SK-N-SH (cell line): ENCODE measurements around the gene PIGZ. TPM values are rescaled to one million over a fixed set of nuclear protein-coding genes. Genes with fewer than 3 reads are reported as not detected.

Experiments used
- CTCF ChIA-PET: fragments of 300-600, 350-600 bp; formaldehyde crosslinking; extraction: SDS; loops from one replicate; lab custom pipeline; 2021; lab: Yijun Ruan, JAX
- POLR2A ChIA-PET: fragments of 350-600 bp; sonication (Branson Sonifier 250); formaldehyde crosslinking; extraction: SDS; loops from one replicate; lab custom pipeline; 2020; ENCODE audit warnings: antibody characterized with exemption, inconsistent platforms; lab: Yijun Ruan, JAX
- DNase-seq: peaks from one replicate; pipeline ENCODE4 v3.0.0; 2012
- H2AFZ ChIP-seq: fragments of 200-600 bp; sonication (generic); 2 replicates; pipeline ENCODE4 v1.8.1; 2016; ENCODE audit warnings: antibody characterized with exemption, mild to moderate bottlenecking, low read depth
- H3F3A ChIP-seq: fragments of 200-600 bp; sonication (generic); replicated peaks from 2 replicates; pipeline ENCODE3; 2016; ENCODE audit warnings: antibody characterized with exemption, mild to moderate bottlenecking; ENCODE audit not compliant: insufficient read depth
- H3K27ac ChIP-seq, 2 experiments: fragments of 200-500 bp in 1 of 2; fragments of 200-600 bp in 1 of 2; sonication (Bioruptor generic) in 1 of 2; sonication (generic), shearing (Covaris generic) in 1 of 2; 2 replicates each; pipeline versions ENCODE4 v1.5.1 to v1.6.1; 2014 to 2016; ENCODE audit warnings: low read depth in 2 of 2, inconsistent platforms in 1 of 2, low read length in 1 of 2, mild to moderate bottlenecking in 1 of 2, mixed read lengths in 1 of 2
- H3K27me3 ChIP-seq: fragments of 200-600 bp; sonication (generic), shearing (Covaris generic); 2 replicates; pipeline ENCODE4 v1.6.1; 2016; ENCODE audit warnings: mixed run types; ENCODE audit not compliant: insufficient read depth
- H3K36me3 ChIP-seq, 2 experiments: fragments of 200-500 bp in 1 of 2; fragments of 200-600 bp in 1 of 2; sonication (Bioruptor generic) in 1 of 2; sonication (generic) in 1 of 2; replicated peaks in 1 of 2; 2 replicates each; pipeline versions ENCODE3 to v1.5.1; 2014 to 2016; ENCODE audit warnings: low read length in 1 of 2, mild to moderate bottlenecking in 1 of 2; ENCODE audit not compliant: insufficient read depth in 2 of 2, control insufficient read depth in 1 of 2
- H3K4me1 ChIP-seq, 2 experiments: fragments of 200-500 bp in 1 of 2; fragments of 200-600 bp in 1 of 2; sonication (Bioruptor generic) in 1 of 2; sonication (generic), shearing (Covaris generic) in 1 of 2; 2 replicates each; pipeline versions ENCODE4 v1.5.1 to v1.6.1; 2014 to 2016; ENCODE audit warnings: low read depth in 1 of 2, low read length in 1 of 2, mixed run types in 1 of 2; ENCODE audit not compliant: insufficient read depth in 2 of 2, control insufficient read depth in 1 of 2
- H3K4me2 ChIP-seq: fragments of 200-600 bp; sonication (generic), shearing (Covaris generic); 2 replicates; pipeline ENCODE4 v1.6.1; 2017; ENCODE audit warnings: mixed run types
- H3K4me3 ChIP-seq, 2 experiments: fragments of 200-500 bp in 1 of 2; fragments of 200-600 bp in 1 of 2; sonication (Bioruptor generic) in 1 of 2; sonication (generic), shearing (Covaris generic) in 1 of 2; 2 replicates each; pipeline versions ENCODE4 v1.5.1 to v1.8.1; 2014 to 2016; ENCODE audit warnings: low read depth in 2 of 2, inconsistent platforms in 1 of 2, low read length in 1 of 2, mild to moderate bottlenecking in 1 of 2, mixed read lengths in 1 of 2, moderate library complexity in 1 of 2
- H3K79me2 ChIP-seq: fragments of 200-600 bp; sonication (generic); 2 replicates; pipeline ENCODE4 v1.8.1; 2017; ENCODE audit warnings: mild to moderate bottlenecking; ENCODE audit not compliant: insufficient read depth
- H3K9ac ChIP-seq: fragments of 200-600 bp; sonication (generic); 2 replicates; pipeline ENCODE4 v1.6.1; 2017; ENCODE audit warnings: mixed run types
- H3K9me2 ChIP-seq: fragments of 200-600 bp; sonication (generic); 2 replicates; pipeline ENCODE4 v1.6.1; 2017; ENCODE audit warnings: mixed run types
- H3K9me3 ChIP-seq: fragments of 200-600 bp; sonication (generic); 2 replicates; pipeline ENCODE4 v1.6.1; 2017; ENCODE audit warnings: mixed run types, mild to moderate bottlenecking, moderate library complexity
- H4K20me1 ChIP-seq: fragments of 200-600 bp; sonication (generic); 2 replicates; pipeline ENCODE4 v1.6.1; 2017; ENCODE audit warnings: mild to moderate bottlenecking, mixed run types; ENCODE audit not compliant: insufficient read depth
- CHD2 ChIP-seq: fragments of 150-350 bp; IDR thresholded peaks from 2 replicates; pipeline ENCODE4 v1.6.1; 2018; ENCODE audit warnings: low read length; ENCODE audit not compliant: partially characterized antibody
- EP300 ChIP-seq, 2 experiments: IDR thresholded peaks; 2 replicates each; pipeline versions ENCODE4 v1.4.0 to v1.6.1; 2012; ENCODE audit warnings: borderline replicate concordance in 1 of 2, low read depth in 1 of 2, low read length in 1 of 2
- FOSL2 ChIP-seq: IDR thresholded peaks from 2 replicates; pipeline ENCODE4 v1.4.0; 2012; ENCODE audit warnings: low read depth, mild to moderate bottlenecking, moderate library complexity, borderline replicate concordance
- FOXM1 ChIP-seq: IDR thresholded peaks from 2 replicates; pipeline ENCODE4 v1.4.0; 2012; ENCODE audit warnings: low read depth, mild to moderate bottlenecking
- GATA2 ChIP-seq: sonication (generic); formaldehyde crosslinking; IDR thresholded peaks from 2 replicates; pipeline ENCODE4 v1.5.0; 2020; ENCODE audit warnings: mild to moderate bottlenecking, missing genetic modification reagents
- JUND ChIP-seq: IDR thresholded peaks from 2 replicates; pipeline ENCODE4 v1.4.0; 2012
- MEF2A ChIP-seq: IDR thresholded peaks from 2 replicates; pipeline ENCODE4 v1.4.0; 2012; ENCODE audit warnings: low read depth, borderline replicate concordance
- MXI1 ChIP-seq: IDR thresholded peaks from 2 replicates; pipeline ENCODE4 v1.6.1; 2012; ENCODE audit warnings: mild to moderate bottlenecking, low read depth, low read length, improper control_type of control experiment
- NFIC ChIP-seq: IDR thresholded peaks from 2 replicates; pipeline ENCODE4 v1.4.0; 2012; ENCODE audit warnings: borderline replicate concordance
- NRF1 ChIP-seq: IDR thresholded peaks from 2 replicates; pipeline ENCODE4 v1.6.1; 2012; ENCODE audit warnings: low read depth, mild to moderate bottlenecking, low read length
- POLR2AphosphoS5 ChIP-seq: IDR thresholded peaks from 2 replicates; pipeline ENCODE4 v1.6.1; 2012; ENCODE audit warnings: low read depth, low read length
- RCOR1 ChIP-seq: fragments of 150-350 bp; IDR thresholded peaks from 2 replicates; pipeline ENCODE4 v1.6.1; 2017; ENCODE audit warnings: antibody characterized with exemption, low read length
- SIN3A ChIP-seq: IDR thresholded peaks from 2 replicates; pipeline ENCODE4 v1.6.1; 2012; ENCODE audit warnings: low read depth, mild to moderate bottlenecking, low read length, moderate library complexity, borderline replicate concordance
- SMC3 ChIP-seq: IDR thresholded peaks from 2 replicates; pipeline ENCODE4 v1.6.1; 2012; ENCODE audit warnings: low read depth, low read length, improper control_type of control experiment
- TAF1 ChIP-seq: IDR thresholded peaks from 2 replicates; pipeline ENCODE4 v1.6.1; 2012; ENCODE audit warnings: low read depth, mild to moderate bottlenecking, low read length, moderate library complexity, borderline replicate concordance
- TCF12 ChIP-seq: IDR thresholded peaks from 2 replicates; pipeline ENCODE4 v1.4.0; 2012
- WGBS: methylation state at CpG from one replicate; pipeline ENCODE4 v1.1.6; 2017; ENCODE audit warnings: low lambda C conversion rate; 5-methylcytosine and 5-hydroxymethylcytosine counted together
- polyA plus RNA-seq, 3 experiments: library from polyadenylated mRNA; depleted of rRNA; stranded (reverse); fragments of >200 nt; gene quantifications; 2 replicates each; pipeline ENCODE4 v1.2.3, GENCODE V29; 2012
- TF ChIP-seq, protein P1 (sequence below): fragments of 150-350 bp; IDR thresholded peaks from 2 replicates; pipeline ENCODE4 v1.6.1; 2017; ENCODE audit warnings: antibody characterized with exemption, low read length, low read depth, borderline replicate concordance
- TF ChIP-seq, protein P2 (sequence below): IDR thresholded peaks from 2 replicates; pipeline ENCODE4 v1.4.0; 2012; ENCODE audit warnings: low read depth, borderline replicate concordance
- TF ChIP-seq, protein P3 (sequence below): IDR thresholded peaks from 2 replicates; pipeline ENCODE4; 2012

Gene PIGZ
- polyA plus RNA-seq, 1 of the 3 experiments (the other 2 are of a cell fraction), result 5.0 TPM

DNA sequence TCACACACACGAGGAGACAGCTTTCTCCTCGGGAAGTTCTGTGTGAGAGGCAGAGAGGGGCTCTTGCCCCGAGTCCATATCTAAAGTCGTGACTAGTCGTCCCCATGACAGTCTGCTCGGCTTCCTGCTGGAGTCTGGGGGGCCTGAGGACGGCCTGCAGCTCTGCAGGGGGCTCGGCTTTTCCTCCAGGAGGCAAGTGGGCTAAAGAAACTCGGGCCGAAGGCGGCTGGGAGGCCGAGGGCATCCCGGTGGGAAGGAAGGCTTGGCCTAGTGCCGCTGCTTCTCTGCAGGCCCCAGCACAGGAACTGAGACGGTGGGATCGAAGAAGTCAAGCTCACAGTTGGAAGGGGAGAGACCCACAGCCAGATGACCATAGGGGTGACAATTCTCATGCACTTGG, 25.4 kb upstream of the PIGZ start:
- no peak for TF ChIP-seq CHD2
- no peak for TF ChIP-seq SIN3A
- TF ChIP-seq RCOR1, result no peak
- no peak for TF ChIP-seq SMC3
- TF ChIP-seq FOXM1, result no peak
- TF ChIP-seq, protein P1, sequence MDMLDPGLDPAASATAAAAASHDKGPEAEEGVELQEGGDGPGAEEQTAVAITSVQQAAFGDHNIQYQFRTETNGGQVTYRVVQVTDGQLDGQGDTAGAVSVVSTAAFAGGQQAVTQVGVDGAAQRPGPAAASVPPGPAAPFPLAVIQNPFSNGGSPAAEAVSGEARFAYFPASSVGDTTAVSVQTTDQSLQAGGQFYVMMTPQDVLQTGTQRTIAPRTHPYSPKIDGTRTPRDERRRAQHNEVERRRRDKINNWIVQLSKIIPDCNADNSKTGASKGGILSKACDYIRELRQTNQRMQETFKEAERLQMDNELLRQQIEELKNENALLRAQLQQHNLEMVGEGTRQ, result no peak
- TF ChIP-seq NFIC, result no peak
- TF ChIP-seq JUND, result no peak
- no peak for TF ChIP-seq NRF1
- TF ChIP-seq MXI1, result no peak
- TF ChIP-seq TCF12, result no peak
- no peak for TF ChIP-seq MEF2A
- TF ChIP-seq EP300 (IDR thresholded peaks at IDR 0.05; ENCODE audit: borderline replicate concordance in 1 of 2, low read depth in 1 of 2, low read length in 1 of 2), result no peak
- TF ChIP-seq POLR2AphosphoS5, result no peak
- TF ChIP-seq TAF1, result no peak

DNA sequence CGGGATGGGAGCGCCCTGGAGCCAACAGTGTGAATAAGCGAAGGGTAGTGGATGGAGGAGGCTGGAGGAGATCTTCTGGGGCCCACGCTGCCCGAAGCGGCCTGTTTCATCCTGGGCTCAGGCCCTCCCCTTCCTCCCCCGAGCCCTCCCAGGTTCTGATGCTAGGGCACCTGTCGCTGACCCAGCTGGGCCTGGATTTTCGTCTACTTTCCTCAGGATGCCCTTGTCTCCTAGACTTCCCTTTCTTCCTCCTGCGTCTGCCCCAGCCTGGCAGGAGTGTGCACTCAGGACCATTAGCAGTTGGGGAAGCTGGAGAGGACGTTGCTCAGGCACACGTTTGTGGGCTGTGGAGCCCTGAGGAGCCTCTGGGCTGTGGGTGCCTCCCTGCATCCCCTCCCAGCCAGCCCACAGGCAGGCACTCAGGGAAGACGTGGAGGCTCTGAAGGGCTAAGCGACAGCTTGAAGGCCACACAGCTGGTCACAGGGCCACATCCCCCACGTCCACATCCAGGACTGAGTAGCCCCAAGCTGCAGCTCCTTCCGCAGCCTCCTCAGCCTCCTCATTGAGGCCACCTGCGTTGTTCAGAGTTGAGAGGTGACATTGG, 23.9 kb upstream of the PIGZ start:
- no peak for TF ChIP-seq SIN3A
- no peak for TF ChIP-seq POLR2AphosphoS5
- TF ChIP-seq, protein P2, sequence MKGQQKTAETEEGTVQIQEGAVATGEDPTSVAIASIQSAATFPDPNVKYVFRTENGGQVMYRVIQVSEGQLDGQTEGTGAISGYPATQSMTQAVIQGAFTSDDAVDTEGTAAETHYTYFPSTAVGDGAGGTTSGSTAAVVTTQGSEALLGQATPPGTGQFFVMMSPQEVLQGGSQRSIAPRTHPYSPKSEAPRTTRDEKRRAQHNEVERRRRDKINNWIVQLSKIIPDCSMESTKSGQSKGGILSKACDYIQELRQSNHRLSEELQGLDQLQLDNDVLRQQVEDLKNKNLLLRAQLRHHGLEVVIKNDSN, result no peak
- TF ChIP-seq GATA2 (CRISPR knock-in tag), result no peak
- TF ChIP-seq RCOR1, result no peak
- no peak for TF ChIP-seq FOSL2
- TF ChIP-seq SMC3, result no peak
- TF ChIP-seq JUND, result no peak
- TF ChIP-seq, protein P3, sequence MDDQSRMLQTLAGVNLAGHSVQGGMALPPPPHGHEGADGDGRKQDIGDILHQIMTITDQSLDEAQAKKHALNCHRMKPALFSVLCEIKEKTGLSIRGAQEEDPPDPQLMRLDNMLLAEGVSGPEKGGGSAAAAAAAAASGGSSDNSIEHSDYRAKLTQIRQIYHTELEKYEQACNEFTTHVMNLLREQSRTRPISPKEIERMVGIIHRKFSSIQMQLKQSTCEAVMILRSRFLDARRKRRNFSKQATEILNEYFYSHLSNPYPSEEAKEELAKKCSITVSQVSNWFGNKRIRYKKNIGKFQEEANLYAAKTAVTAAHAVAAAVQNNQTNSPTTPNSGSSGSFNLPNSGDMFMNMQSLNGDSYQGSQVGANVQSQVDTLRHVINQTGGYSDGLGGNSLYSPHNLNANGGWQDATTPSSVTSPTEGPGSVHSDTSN, result no peak
- CTCF ChIA-PET, result interaction anchor here (0.7 to 4.7 kb wide), 6 partner anchors 10 to 562 kb away, joined by 3 to 26 read pairs (median 12); partner anchors contain the start of gene MELTF
- Histone ChIP-seq H4K20me1 (no peaks in the 10 kb centered on the region), H3K9me3 (no peaks in the 10 kb centered on the region), H3K79me2 (no peaks in the 10 kb centered on the region), H2AFZ (no peak overlapping the region), H3K36me3 (no peaks in the 10 kb centered on the region), H3K9me2 (no peaks in the 10 kb centered on the region), H3K4me2 (no peak overlapping the region), H3K27me3 (no peaks in the 10 kb centered on the region; the same call in 1 of the 2 replicates), H3K4me3 (no peak overlapping the region), H3K9ac (no peak overlapping the region), H3K27ac (no peak overlapping the region), H3K4me1 (peaks cover 0 to 11% of the 10 kb centered on the region in 2 experiments; a peak in 1 of 4 replicates), H3F3A (no peaks in the 10 kb centered on the region)
- peak; percentile 14 for DNase-seq
- POLR2A ChIA-PET, result interaction anchor here (0.6 kb wide), 1 partner anchor 428 kb away, joined by 3 read pairs; no protein-coding TSS in a partner anchor
- 79% methylated on average over 16 of the region's 17 CpGs for WGBS

More for the DNA sequence above, 25.4 kb upstream of the PIGZ start:
- H3K27me3 ChIP-seq, result no peaks in the 10 kb centered on the region
- H3K36me3 ChIP-seq, result no peaks in the 10 kb centered on the region
- H3K9ac ChIP-seq, result no peak overlapping the region
- 78% methylated on average over 15 of the region's 16 CpGs for WGBS
- no peaks in the 10 kb centered on the region for H3F3A ChIP-seq
- H3K9me3 ChIP-seq, result no peaks in the 10 kb centered on the region
- H3K79me2 ChIP-seq, result no peaks in the 10 kb centered on the region
- no peak overlapping the region for H3K4me3 ChIP-seq
- peaks cover 0 to under 1% of the 10 kb centered on the region in 2 experiments; a peak in 1 of 4 replicates for H3K4me1 ChIP-seq
- CTCF ChIA-PET, result interaction anchor here (3.4 to 4.7 kb wide), 2 partner anchors 8 to 15 kb away, joined by 25 to 26 read pairs; no protein-coding TSS in a partner anchor
- H2AFZ ChIP-seq, result no peak overlapping the region
- POLR2A ChIA-PET, result no interaction called here
- no peaks in the 10 kb centered on the region for H3K9me2 ChIP-seq
- no peaks in the 10 kb centered on the region for H4K20me1 ChIP-seq
- H3K4me2 ChIP-seq, result no peak overlapping the region
- no peak for DNase-seq
- no peak overlapping the region for H3K27ac ChIP-seq
